Measurements from ENCODE around the gene NWD2. TPM values are rescaled to one million over a fixed set of nuclear protein-coding genes. Genes with fewer than 3 reads are reported as not detected.
"Not testable (repeated sequence)": the region's sequence is repeated elsewhere in the genome, so short reads cannot be mapped to it uniquely, and the experiment has no call there.

NWD2 gene
- polyA plus RNA-seq, 5 donors, result 0.01 to 0.04 (median 0.03) TPM; not detected in 1

- no peak for DNase-seq
These were observed 222.7 kb downstream of the NWD2 start for GRCh38 chr4:37467223-37467622.

GRCh38 chr4:37467824-37468223, 223.3 kb downstream of the NWD2 start:
- DNase-seq, result no peak

GRCh38 chr4:37469286-37469685, 224.7 kb downstream of the NWD2 start:
- DNase-seq, result no peak

GRCh38 chr4:37470245-37470644, 225.7 kb downstream of the NWD2 start:
- DNase-seq, result no peak

GRCh38 chr4:37471093-37471492, 226.6 kb downstream of the NWD2 start:
- no peak for DNase-seq

GRCh38 chr4:37471971-37472370, 227.4 kb downstream of the NWD2 start:
- DNase-seq, result no peak

GRCh38 chr4:37473807-37474206, 229.3 kb downstream of the NWD2 start:
- no peak for DNase-seq

- no peak for DNase-seq
These were observed 230.5 kb downstream of the NWD2 start for GRCh38 chr4:37475087-37475486.

- no peak for DNase-seq
These were observed 231.2 kb downstream of the NWD2 start for GRCh38 chr4:37475776-37476175.

- DNase-seq, result no peak
These were observed 231.7 kb downstream of the NWD2 start for GRCh38 chr4:37476256-37476655.

- DNase-seq, result no peak
These were observed 232.1 kb downstream of the NWD2 start for GRCh38 chr4:37476691-37477090.

- DNase-seq, result no peak
These were observed 232.6 kb downstream of the NWD2 start for GRCh38 chr4:37477126-37477525.

GRCh38 chr4:37478151-37478550, 233.6 kb downstream of the NWD2 start:
- DNase-seq, result no peak

- no peak for DNase-seq
These were observed 236.0 kb downstream of the NWD2 start for GRCh38 chr4:37480509-37480908.

- DNase-seq, result no peak
These were observed 237.1 kb downstream of the NWD2 start for GRCh38 chr4:37481547-37482122.

- DNase-seq, result no peak
These were observed 237.8 kb downstream of the NWD2 start for GRCh38 chr4:37482236-37482913.

GRCh38 chr4:37483610-37484009, 239.1 kb downstream of the NWD2 start:
- no peak for DNase-seq

- DNase-seq, result no peak
These were observed 241.6 kb downstream of the NWD2 start for GRCh38 chr4:37486166-37486565.

- DNase-seq, result no peak
These were observed 243.1 kb downstream of the NWD2 start for GRCh38 chr4:37487668-37488067.

GRCh38 chr4:37489697-37490096, 245.2 kb downstream of the NWD2 start:
- DNase-seq, result no peak

GRCh38 chr4:37490391-37491347, 246.1 kb downstream of the NWD2 start:
- peak; percentile 6 to 17 for DNase-seq

- not testable (repeated sequence) for DNase-seq
These were observed 250.8 kb downstream of the NWD2 start for GRCh38 chr4:37495353-37495752.
